ENCODE measurements around the gene ZXDC. TPM values are rescaled to one million over a fixed set of nuclear protein-coding genes. Genes with fewer than 3 reads are reported as not detected.

The ZXDC gene
- total RNA-seq, 1 experiment from 2014 or later, result 61.1 TPM

GRCh38 chr3:126482503-126483255 lies 7.0 kb upstream of the ZXDC start:
- Histone ChIP-seq H3K4me3 (ENCODE audit: low read depth, low read length, poor library complexity, severe bottlenecking) (no peak overlapping the region), H3K27ac (ENCODE audit: low read depth, low read length, poor library complexity, severe bottlenecking) (no peak overlapping the region), H3K36me3 (ENCODE audit: insufficient read depth, low read length, poor library complexity, severe bottlenecking) (no peaks in the 10 kb centered on the region), H3K9me3 (ENCODE audit: low read depth, low read length, poor library complexity, severe bottlenecking) (no peaks in the 10 kb centered on the region), H3K4me1 (ENCODE audit: insufficient read depth, low read length, poor library complexity, severe bottlenecking) (peaks cover 6% of the 10 kb centered on the region), H3K27me3 (replicated peaks; ENCODE audit: insufficient read depth, low read depth, low read length, poor library complexity) (no peaks in the 10 kb centered on the region)
- no peak for TF ChIP-seq CTCF (conservative IDR thresholded peaks at IDR 0.05; ENCODE audit: low read depth, low read length)
- no peak for DNase-seq (ENCODE audit: low spot score)
- BruUV-seq (replicated peaks), result no TSS peak
- CTCF ChIA-PET, result no interaction called here
- intact Hi-C loops (cut with micrococcal nuclease; ENCODE audit: unreplicated experiment), result no loop called here
- POLR2A ChIA-PET (ENCODE audit: low non-redundant PET), result no interaction called here

GRCh38 chr3:126481808-126482502 lies 6.3 kb upstream of the ZXDC start:
- intact Hi-C loops (cut with micrococcal nuclease; ENCODE audit: unreplicated experiment), result no loop called here
- Histone ChIP-seq H3K9me3 (ENCODE audit: low read depth, low read length, poor library complexity, severe bottlenecking) (no peaks in the 10 kb centered on the region), H3K4me3 (ENCODE audit: low read depth, low read length, poor library complexity, severe bottlenecking) (no peak overlapping the region), H3K4me1 (ENCODE audit: insufficient read depth, low read length, poor library complexity, severe bottlenecking) (peaks cover under 1% of the 10 kb centered on the region), H3K27ac (ENCODE audit: low read depth, low read length, poor library complexity, severe bottlenecking) (no peak overlapping the region), H3K27me3 (replicated peaks; ENCODE audit: insufficient read depth, low read depth, low read length, poor library complexity) (no peaks in the 10 kb centered on the region), H3K36me3 (ENCODE audit: insufficient read depth, low read length, poor library complexity, severe bottlenecking) (no peaks in the 10 kb centered on the region)
- POLR2A ChIA-PET (ENCODE audit: low non-redundant PET), result no interaction called here
- no peak for TF ChIP-seq EZH2 (IDR thresholded peaks at IDR 0.05; ENCODE audit: borderline replicate concordance, low read depth, low read length, poor library complexity, severe bottlenecking)
- no peak for TF ChIP-seq CTCF (conservative IDR thresholded peaks at IDR 0.05; ENCODE audit: low read depth, low read length)
- DNase-seq (ENCODE audit: low spot score), result no peak
- no TSS peak for BruUV-seq (replicated peaks)
- CTCF ChIA-PET, result no interaction called here

GRCh38 chr3:126480861-126481260 lies 5.2 kb upstream of the ZXDC start:
- ChIA-PET CTCF (no interaction called here), POLR2A (ENCODE audit: low non-redundant PET) (no interaction called here)
- no peaks in the 10 kb centered on the region for H3K27me3 ChIP-seq (replicated peaks; ENCODE audit: insufficient read depth, low read depth, low read length, poor library complexity)
- no peaks in the 10 kb centered on the region for H3K9me3 ChIP-seq (ENCODE audit: low read depth, low read length, poor library complexity, severe bottlenecking)
- H3K27ac ChIP-seq (ENCODE audit: low read depth, low read length, poor library complexity, severe bottlenecking), result no peak overlapping the region
- TF ChIP-seq CTCF (conservative IDR thresholded peaks at IDR 0.05; ENCODE audit: low read depth, low read length), result no peak
- no peak for TF ChIP-seq EZH2 (IDR thresholded peaks at IDR 0.05; ENCODE audit: borderline replicate concordance, low read depth, low read length, poor library complexity, severe bottlenecking)
- H3K4me1 ChIP-seq (ENCODE audit: insufficient read depth, low read length, poor library complexity, severe bottlenecking), result peaks cover 4% of the 10 kb centered on the region
- intact Hi-C loops (cut with micrococcal nuclease; ENCODE audit: unreplicated experiment), result no loop called here
- H3K4me3 ChIP-seq (ENCODE audit: low read depth, low read length, poor library complexity, severe bottlenecking), result no peak overlapping the region
- BruUV-seq (replicated peaks), result no TSS peak
- no peak for DNase-seq (ENCODE audit: low spot score)
- H3K36me3 ChIP-seq (ENCODE audit: insufficient read depth, low read length, poor library complexity, severe bottlenecking), result no peaks in the 10 kb centered on the region
